GM23338 (cell line): ENCODE measurements around the gene ICAM1. TPM values are rescaled to one million over a fixed set of nuclear protein-coding genes. Genes with fewer than 3 reads are reported as not detected.
A peak's percentile ranks its signal among the peaks of the same experiment; 100 is the strongest.

Source experiments
- ATAC-seq: fragments of 200-7000 bp; cut with Tn5 transposase; 3 replicates; pipeline ENCODE4 v1.9.1; 2020
- DNase-seq: peaks from one replicate; pipeline ENCODE4 v3.0.0-alpha.2; 2015; ENCODE audit warnings: low spot score
- H2AFZ ChIP-seq: fragments of 200-600 bp; sonication (generic); 2 replicates; pipeline ENCODE4 v1.8.0; 2016; ENCODE audit warnings: antibody characterized with exemption, mild to moderate bottlenecking, moderate library complexity
- H3F3A ChIP-seq: fragments of 200-600 bp; sonication (generic); replicated peaks from 2 replicates; pipeline ENCODE4 v1.8.0; 2017; ENCODE audit warnings: antibody characterized with exemption, mixed run types, low read depth
- H3K27ac ChIP-seq: fragments of 200-600 bp; sonication (generic); 2 replicates; pipeline ENCODE4 v1.6.1; 2016; ENCODE audit warnings: low read depth
- H3K27me3 ChIP-seq: fragments of 200-600 bp; sonication (generic); 2 replicates; pipeline ENCODE4 v1.8.0; 2016; ENCODE audit warnings: mild to moderate bottlenecking, mixed run types, moderate library complexity; ENCODE audit not compliant: insufficient read depth
- H3K36me3 ChIP-seq: fragments of 200-600 bp; sonication (generic); 2 replicates; pipeline ENCODE4 v1.8.0; 2016; ENCODE audit warnings: mild to moderate bottlenecking; ENCODE audit not compliant: insufficient read depth
- H3K4me1 ChIP-seq: fragments of 200-600 bp; sonication (generic); 2 replicates; pipeline ENCODE4 v1.8.0; 2016; ENCODE audit warnings: mild to moderate bottlenecking, moderate library complexity; ENCODE audit not compliant: insufficient read depth
- H3K4me2 ChIP-seq: fragments of 200-600 bp; sonication (generic); 2 replicates; pipeline ENCODE4 v1.7.1; 2017; ENCODE audit warnings: mixed run types
- H3K4me3 ChIP-seq: fragments of 200-600 bp; sonication (generic); 2 replicates; pipeline ENCODE4 v1.6.1; 2016; ENCODE audit warnings: mixed run types
- H3K79me2 ChIP-seq: fragments of 200-600 bp; sonication (generic); replicated peaks from 2 replicates; pipeline ENCODE4 v1.8.0; 2017; ENCODE audit warnings: mild to moderate bottlenecking; ENCODE audit not compliant: insufficient read depth
- H3K9me2 ChIP-seq: fragments of 200-600 bp; sonication (generic); 2 replicates; pipeline ENCODE4 v1.8.0; 2017; ENCODE audit not compliant: insufficient read depth
- H4K20me1 ChIP-seq: fragments of 200-600 bp; sonication (generic); replicated peaks from 2 replicates; pipeline ENCODE4 v1.8.0; 2017; ENCODE audit warnings: mild to moderate bottlenecking; ENCODE audit not compliant: insufficient read depth
- H3K27ac Mint-ChIP-seq: 2 replicates; pipeline ENCODE4 v1.8.0; 2020; ENCODE audit warnings: inconsistent platforms, mild to moderate bottlenecking, moderate library complexity, mixed read lengths
- H3K27me3 Mint-ChIP-seq: 3 replicates; pipeline ENCODE4 v1.8.0; 2022; ENCODE audit warnings: low read depth, mild to moderate bottlenecking, moderate library complexity, mixed read lengths, inconsistent platforms; ENCODE audit not compliant: insufficient read depth, poor library complexity
- H3K36me3 Mint-ChIP-seq: 3 replicates; pipeline ENCODE4 v1.8.0; 2021; ENCODE audit warnings: low read depth, mild to moderate bottlenecking, inconsistent platforms, moderate library complexity, mixed read lengths
- H3K4me1 Mint-ChIP-seq: 3 replicates; pipeline ENCODE4 v1.8.0; 2020; ENCODE audit warnings: mild to moderate bottlenecking, inconsistent platforms, mixed read lengths
- H3K4me3 Mint-ChIP-seq: 3 replicates; pipeline ENCODE4 v1.8.0; 2021; ENCODE audit warnings: moderate library complexity, mild to moderate bottlenecking, inconsistent platforms, mixed read lengths
- H3K9me3 Mint-ChIP-seq: 3 replicates; pipeline ENCODE4 v1.8.0; 2020; ENCODE audit warnings: moderate library complexity, mild to moderate bottlenecking, inconsistent platforms, mixed read lengths
- CREB1 ChIP-seq: fragments of 250-450 bp; sonication (Bioruptor Pico); IDR thresholded peaks from 2 replicates; pipeline ENCODE4 v1.5.0; 2020; ENCODE audit warnings: low read depth, mild to moderate bottlenecking, moderate library complexity
- ETS1 ChIP-seq: IDR thresholded peaks from 2 replicates; pipeline ENCODE4 v1.6.1; 2016; ENCODE audit warnings: antibody characterized with exemption
- EZH2 ChIP-seq: fragments of 200-600 bp; sonication (generic); IDR thresholded peaks from one replicate; pipeline ENCODE4 v1.8.0; 2017; ENCODE audit warnings: antibody characterized with exemption, mild to moderate bottlenecking, low read depth; ENCODE audit not compliant: unreplicated experiment
- EZH2phosphoT487 ChIP-seq: fragments of 200-600 bp; sonication (generic); IDR thresholded peaks from one replicate; pipeline ENCODE4 v1.8.1; 2018; ENCODE audit warnings: antibody characterized with exemption; ENCODE audit not compliant: unreplicated experiment
- JUNB ChIP-seq: IDR thresholded peaks from one replicate; pipeline ENCODE4 v1.6.1; 2016; ENCODE audit warnings: antibody characterized with exemption; ENCODE audit not compliant: unreplicated experiment
- NANOG ChIP-seq: IDR thresholded peaks from 2 replicates; pipeline ENCODE4 v1.6.1; 2016; ENCODE audit warnings: antibody characterized with exemption, borderline replicate concordance
- POLR2AphosphoS5 ChIP-seq: IDR thresholded peaks from 2 replicates; pipeline ENCODE4 v1.6.1; 2016; ENCODE audit warnings: antibody characterized with exemption, low read depth
- STAT1 ChIP-seq: IDR thresholded peaks from one replicate; pipeline ENCODE4 v1.6.1; 2016; ENCODE audit warnings: antibody characterized with exemption; ENCODE audit not compliant: unreplicated experiment
- ZNF114 ChIP-seq: fragments of 250-450 bp; sonication (Bioruptor Pico); IDR thresholded peaks from 2 replicates; pipeline ENCODE4 v1.5.0; 2020; ENCODE audit warnings: mild to moderate bottlenecking, moderate library complexity
- ZNF331 ChIP-seq: fragments of 250-450 bp; sonication (Bioruptor Pico); IDR thresholded peaks from 2 replicates; pipeline ENCODE4 v1.5.0; 2020; ENCODE audit warnings: low read depth, mild to moderate bottlenecking, moderate library complexity
- polyA plus RNA-seq: library from polyadenylated mRNA; unstranded; fragments of >200 nt; fragmentation: Nextera tagmentation; extraction: Ambion mirVana; gene quantifications from 2 replicates; pipeline ENCODE4 v1.2.1, GENCODE V29; 2016
- total RNA-seq: library from RNA; depleted of rRNA; stranded (reverse); fragments of >200 nt; shearing (Covaris generic); gene quantifications from 2 replicates; pipeline ENCODE4 v1.2.3, GENCODE V29; 2014
- TF ChIP-seq, protein P1 (sequence below): IDR thresholded peaks from one replicate; pipeline ENCODE4 v1.6.1; 2018; ENCODE audit warnings: antibody characterized with exemption; ENCODE audit not compliant: unreplicated experiment
- TF ChIP-seq, protein P2 (sequence below), 2 experiments: fragments of 200-600 bp in 1 of 2; sonication (generic) in 1 of 2; conservative IDR thresholded peaks; 2 replicates each; pipeline versions ENCODE4 v1.5.1 to v1.6.1; 2016 to 2017; ENCODE audit warnings: antibody characterized with exemption in 2 of 2, low read depth in 2 of 2, mild to moderate bottlenecking in 2 of 2, moderate library complexity in 1 of 2

Gene ICAM1
- total and polyA plus RNA-seq, 2 experiments from 2014 or later: 1.6 to 3.5 TPM

DNA sequence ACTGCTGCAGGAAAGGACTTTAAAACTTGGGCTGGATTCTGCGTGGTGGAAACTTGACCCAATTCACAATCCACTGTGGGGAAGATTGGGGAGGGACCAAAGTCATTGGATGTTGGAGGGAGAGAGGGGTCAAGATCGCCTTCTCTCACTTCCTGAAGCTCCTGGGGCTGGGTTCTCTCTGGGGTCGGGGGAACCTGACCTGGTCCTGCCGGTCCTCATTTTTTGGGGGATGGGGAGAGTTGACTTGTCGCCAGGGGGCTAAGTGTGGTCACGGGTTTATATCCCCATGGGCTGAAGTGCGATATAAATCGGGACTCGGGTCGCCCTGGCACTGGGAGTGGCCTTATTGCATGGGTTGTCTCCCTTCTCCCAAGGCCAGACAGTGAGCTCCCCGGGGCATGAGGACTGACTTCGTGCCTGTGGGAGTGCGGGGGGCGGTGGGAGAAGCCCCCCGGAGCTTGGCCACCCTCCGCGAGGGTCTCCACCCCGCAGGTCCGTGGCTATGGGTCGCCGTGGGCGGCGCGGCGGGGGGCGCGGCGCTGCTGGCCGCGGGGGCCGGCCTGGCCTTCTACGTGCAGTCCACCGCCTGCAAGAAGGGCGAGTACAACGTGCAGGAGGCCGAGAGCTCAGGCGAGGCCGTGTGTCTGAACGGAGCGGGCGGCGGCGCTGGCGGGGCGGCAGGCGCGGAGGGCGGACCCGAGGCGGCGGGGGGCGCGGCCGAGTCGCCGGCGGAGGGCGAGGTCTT lies 25.1 kb downstream of the ICAM1 start:
- Histone ChIP-seq H3K79me2 (no peaks in the 10 kb centered on the region), H3K4me2 (peak overlapping the region; percentile 92), H3K36me3 (no peaks in the 10 kb centered on the region), H3K4me3 (peak overlapping the region; percentile 63), H4K20me1 (no peaks in the 10 kb centered on the region), H3F3A (peaks cover 18% of the 10 kb centered on the region; the same call in 1 of the 2 replicates), H3K9me2 (no peaks in the 10 kb centered on the region), H2AFZ (peak overlapping the region; percentile 83), H3K27me3 (peaks cover 71% of the 10 kb centered on the region), H3K27ac (no peak overlapping the region), H3K4me1 (peaks cover 8% of the 10 kb centered on the region)
- Mint-ChIP-seq H3K4me3 (peak overlapping the region; percentile 72), H3K36me3 (no peaks in the 10 kb centered on the region), H3K9me3 (no peaks in the 10 kb centered on the region), H3K27ac (no peak overlapping the region), H3K4me1 (peaks cover 21% of the 10 kb centered on the region), H3K27me3 (peaks cover 67% of the 10 kb centered on the region)
- TF ChIP-seq EZH2 (peak; percentile 20), NANOG (no peak), ETS1 (no peak)
- DNase-seq (peak; percentile 75), ATAC-seq (peak; percentile 4)

DNA sequence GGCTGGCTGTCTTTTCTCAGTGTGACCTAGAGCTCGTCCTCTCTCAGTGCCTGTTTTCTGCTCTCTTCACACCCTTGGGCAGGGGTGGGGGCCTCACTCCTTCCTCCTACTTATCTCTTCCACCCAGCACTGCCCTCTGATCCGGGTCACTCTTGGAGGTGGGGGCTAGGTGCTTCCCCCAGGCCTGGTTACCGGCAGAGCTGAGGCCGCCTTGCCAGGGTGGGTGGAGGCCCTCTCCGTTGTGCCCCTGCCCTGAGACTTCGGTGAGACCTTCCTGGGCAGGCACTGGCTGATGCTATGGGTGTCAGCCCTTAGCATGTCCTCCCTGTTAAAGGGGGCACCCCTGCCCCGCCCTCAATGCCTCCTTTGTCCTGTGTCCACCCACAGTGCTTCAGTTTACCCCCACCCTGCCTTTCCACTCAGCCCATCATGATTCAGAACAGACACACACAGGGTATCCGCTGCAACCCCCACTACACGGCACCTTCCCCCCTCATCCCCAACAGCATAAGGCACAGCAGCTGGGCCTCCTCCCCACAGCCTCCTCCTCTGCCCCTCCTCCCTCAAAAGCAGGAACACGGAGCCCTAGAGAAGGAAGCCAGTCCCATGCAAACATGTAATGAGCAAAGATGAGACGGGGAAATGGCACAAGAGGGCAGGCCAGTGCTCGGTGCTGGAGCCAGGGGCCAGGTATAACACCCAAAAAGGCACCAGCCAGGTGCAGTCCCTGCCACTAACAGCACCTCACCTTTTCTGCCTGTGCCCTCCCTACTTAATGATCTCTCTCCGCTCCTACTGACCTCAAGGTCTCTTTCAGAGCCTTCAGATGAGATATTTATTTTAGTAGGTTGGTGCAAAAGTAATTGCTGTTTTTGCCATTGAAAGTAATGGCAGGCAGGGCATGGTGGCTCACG lies 28.9 kb downstream of the ICAM1 start:
- no peak overlapping the region for H2AFZ ChIP-seq
- H4K20me1 ChIP-seq: no peaks in the 10 kb centered on the region
- no peak overlapping the region for H3K4me3 ChIP-seq
- DNase-seq (no peak), ATAC-seq (no peak)
- peaks cover 33% of the 10 kb centered on the region for H3K27me3 ChIP-seq
- no peaks in the 10 kb centered on the region for H3K79me2 ChIP-seq
- H3K27ac ChIP-seq: no peak overlapping the region
- Mint-ChIP-seq H3K27ac (no peak overlapping the region), H3K27me3 (peaks cover 39% of the 10 kb centered on the region), H3K4me3 (no peak overlapping the region), H3K9me3 (no peaks in the 10 kb centered on the region), H3K4me1 (peaks cover 7% of the 10 kb centered on the region; the same call in 1 of the 3 replicates), H3K36me3 (no peaks in the 10 kb centered on the region)
- 0 out of 2 replicates have a peak, but pooled peaks cover 8% of the 10 kb centered on the region for H3F3A ChIP-seq
- no peak for TF ChIP-seq STAT1
- no peak for TF ChIP-seq ZNF331
- no peak for TF ChIP-seq ETS1
- TF ChIP-seq POLR2AphosphoS5: no peak
- no peak for TF ChIP-seq ZNF114 (CRISPR knock-in tag)
- TF ChIP-seq, protein P1, sequence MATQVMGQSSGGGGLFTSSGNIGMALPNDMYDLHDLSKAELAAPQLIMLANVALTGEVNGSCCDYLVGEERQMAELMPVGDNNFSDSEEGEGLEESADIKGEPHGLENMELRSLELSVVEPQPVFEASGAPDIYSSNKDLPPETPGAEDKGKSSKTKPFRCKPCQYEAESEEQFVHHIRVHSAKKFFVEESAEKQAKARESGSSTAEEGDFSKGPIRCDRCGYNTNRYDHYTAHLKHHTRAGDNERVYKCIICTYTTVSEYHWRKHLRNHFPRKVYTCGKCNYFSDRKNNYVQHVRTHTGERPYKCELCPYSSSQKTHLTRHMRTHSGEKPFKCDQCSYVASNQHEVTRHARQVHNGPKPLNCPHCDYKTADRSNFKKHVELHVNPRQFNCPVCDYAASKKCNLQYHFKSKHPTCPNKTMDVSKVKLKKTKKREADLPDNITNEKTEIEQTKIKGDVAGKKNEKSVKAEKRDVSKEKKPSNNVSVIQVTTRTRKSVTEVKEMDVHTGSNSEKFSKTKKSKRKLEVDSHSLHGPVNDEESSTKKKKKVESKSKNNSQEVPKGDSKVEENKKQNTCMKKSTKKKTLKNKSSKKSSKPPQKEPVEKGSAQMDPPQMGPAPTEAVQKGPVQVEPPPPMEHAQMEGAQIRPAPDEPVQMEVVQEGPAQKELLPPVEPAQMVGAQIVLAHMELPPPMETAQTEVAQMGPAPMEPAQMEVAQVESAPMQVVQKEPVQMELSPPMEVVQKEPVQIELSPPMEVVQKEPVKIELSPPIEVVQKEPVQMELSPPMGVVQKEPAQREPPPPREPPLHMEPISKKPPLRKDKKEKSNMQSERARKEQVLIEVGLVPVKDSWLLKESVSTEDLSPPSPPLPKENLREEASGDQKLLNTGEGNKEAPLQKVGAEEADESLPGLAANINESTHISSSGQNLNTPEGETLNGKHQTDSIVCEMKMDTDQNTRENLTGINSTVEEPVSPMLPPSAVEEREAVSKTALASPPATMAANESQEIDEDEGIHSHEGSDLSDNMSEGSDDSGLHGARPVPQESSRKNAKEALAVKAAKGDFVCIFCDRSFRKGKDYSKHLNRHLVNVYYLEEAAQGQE: no peak
- TF ChIP-seq JUNB: no peak
- TF ChIP-seq, protein P2, sequence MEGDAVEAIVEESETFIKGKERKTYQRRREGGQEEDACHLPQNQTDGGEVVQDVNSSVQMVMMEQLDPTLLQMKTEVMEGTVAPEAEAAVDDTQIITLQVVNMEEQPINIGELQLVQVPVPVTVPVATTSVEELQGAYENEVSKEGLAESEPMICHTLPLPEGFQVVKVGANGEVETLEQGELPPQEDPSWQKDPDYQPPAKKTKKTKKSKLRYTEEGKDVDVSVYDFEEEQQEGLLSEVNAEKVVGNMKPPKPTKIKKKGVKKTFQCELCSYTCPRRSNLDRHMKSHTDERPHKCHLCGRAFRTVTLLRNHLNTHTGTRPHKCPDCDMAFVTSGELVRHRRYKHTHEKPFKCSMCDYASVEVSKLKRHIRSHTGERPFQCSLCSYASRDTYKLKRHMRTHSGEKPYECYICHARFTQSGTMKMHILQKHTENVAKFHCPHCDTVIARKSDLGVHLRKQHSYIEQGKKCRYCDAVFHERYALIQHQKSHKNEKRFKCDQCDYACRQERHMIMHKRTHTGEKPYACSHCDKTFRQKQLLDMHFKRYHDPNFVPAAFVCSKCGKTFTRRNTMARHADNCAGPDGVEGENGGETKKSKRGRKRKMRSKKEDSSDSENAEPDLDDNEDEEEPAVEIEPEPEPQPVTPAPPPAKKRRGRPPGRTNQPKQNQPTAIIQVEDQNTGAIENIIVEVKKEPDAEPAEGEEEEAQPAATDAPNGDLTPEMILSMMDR (conservative IDR thresholded peaks at IDR 0.05; ENCODE audit: low read depth in 2 of 2): no peak
- no peak for TF ChIP-seq EZH2phosphoT487
- no peak for TF ChIP-seq CREB1 (CRISPR knock-in tag)
- no peaks in the 10 kb centered on the region for H3K4me1 ChIP-seq
- H3K36me3 ChIP-seq: no peaks in the 10 kb centered on the region
- H3K9me2 ChIP-seq: no peaks in the 10 kb centered on the region
- H3K4me2 ChIP-seq: no peak overlapping the region
